Osteocyte (in vitro differentiated cells): ENCODE data around the gene AEBP2. TPM values are rescaled to one million over a fixed set of nuclear protein-coding genes. Genes with fewer than 3 reads are reported as not detected.

Experiments used
- DNase-seq: peaks from one replicate; pipeline ENCODE4 v3.0.0; 2021; ENCODE audit warnings: mixed read lengths; ENCODE audit not compliant: unreplicated experiment; ENCODE audit errors: extremely low spot score
- H3K27ac Mint-ChIP-seq: one replicate; pipeline ENCODE4 v1.8.0; 2021; ENCODE audit warnings: mild to moderate bottlenecking, mixed read lengths; ENCODE audit not compliant: unreplicated experiment
- H3K27me3 Mint-ChIP-seq: one replicate; pipeline ENCODE4 v1.8.0; 2021; ENCODE audit warnings: mixed read lengths; ENCODE audit not compliant: unreplicated experiment
- H3K36me3 Mint-ChIP-seq: one replicate; pipeline ENCODE4 v1.8.0; 2021; ENCODE audit warnings: mixed read lengths; ENCODE audit not compliant: unreplicated experiment
- H3K4me1 Mint-ChIP-seq: one replicate; pipeline ENCODE4 v1.8.0; 2021; ENCODE audit warnings: mixed read lengths; ENCODE audit not compliant: unreplicated experiment
- H3K4me3 Mint-ChIP-seq: one replicate; pipeline ENCODE4 v1.8.0; 2021; ENCODE audit warnings: mild to moderate bottlenecking, moderate library complexity, mixed read lengths; ENCODE audit not compliant: unreplicated experiment
- H3K9me3 Mint-ChIP-seq: one replicate; pipeline ENCODE4 v1.8.0; 2021; ENCODE audit warnings: mixed read lengths; ENCODE audit not compliant: unreplicated experiment
- total RNA-seq: library from RNA; stranded (reverse); gene quantifications from 2 replicates; pipeline ENCODE4 v1.2.1, GENCODE V29; 2021
- TF ChIP-seq, protein P1 (sequence below): fragments of 200-600 bp; sonication (generic); IDR thresholded peaks from 2 replicates; pipeline ENCODE4 v1.5.0; 2021; ENCODE audit warnings: antibody characterized with exemption, mild to moderate bottlenecking, moderate library complexity

Gene AEBP2
- total RNA-seq, 1 donor from 2014 or later: 33.5 TPM

DNA sequence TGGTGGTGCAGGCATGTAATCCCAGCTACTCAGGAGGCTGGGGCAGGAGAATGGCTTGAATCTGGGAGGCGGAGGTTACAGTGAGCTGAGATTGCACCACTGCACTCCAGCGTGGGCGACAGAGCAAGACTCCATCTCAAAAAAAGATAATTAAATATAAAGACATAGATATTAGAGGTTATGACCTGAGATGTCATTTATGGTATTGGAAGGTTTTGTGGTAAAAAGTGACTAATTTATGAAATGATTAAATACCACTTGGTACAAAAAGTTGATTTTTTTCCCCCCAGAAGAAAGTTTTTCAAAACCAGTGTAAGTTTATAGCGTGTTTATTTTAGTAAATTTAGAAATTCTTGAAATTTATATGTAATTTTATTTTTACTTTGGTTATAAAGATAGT is 4.3 kb downstream of the AEBP2 start:
- Mint-ChIP-seq H3K36me3 (peaks cover 8% of the 10 kb centered on the region), H3K27ac (no peak overlapping the region), H3K4me3 (no peak overlapping the region), H3K27me3 (no peaks in the 10 kb centered on the region), H3K4me1 (peaks cover 40% of the 10 kb centered on the region), H3K9me3 (no peaks in the 10 kb centered on the region)
- TF ChIP-seq, protein P1, sequence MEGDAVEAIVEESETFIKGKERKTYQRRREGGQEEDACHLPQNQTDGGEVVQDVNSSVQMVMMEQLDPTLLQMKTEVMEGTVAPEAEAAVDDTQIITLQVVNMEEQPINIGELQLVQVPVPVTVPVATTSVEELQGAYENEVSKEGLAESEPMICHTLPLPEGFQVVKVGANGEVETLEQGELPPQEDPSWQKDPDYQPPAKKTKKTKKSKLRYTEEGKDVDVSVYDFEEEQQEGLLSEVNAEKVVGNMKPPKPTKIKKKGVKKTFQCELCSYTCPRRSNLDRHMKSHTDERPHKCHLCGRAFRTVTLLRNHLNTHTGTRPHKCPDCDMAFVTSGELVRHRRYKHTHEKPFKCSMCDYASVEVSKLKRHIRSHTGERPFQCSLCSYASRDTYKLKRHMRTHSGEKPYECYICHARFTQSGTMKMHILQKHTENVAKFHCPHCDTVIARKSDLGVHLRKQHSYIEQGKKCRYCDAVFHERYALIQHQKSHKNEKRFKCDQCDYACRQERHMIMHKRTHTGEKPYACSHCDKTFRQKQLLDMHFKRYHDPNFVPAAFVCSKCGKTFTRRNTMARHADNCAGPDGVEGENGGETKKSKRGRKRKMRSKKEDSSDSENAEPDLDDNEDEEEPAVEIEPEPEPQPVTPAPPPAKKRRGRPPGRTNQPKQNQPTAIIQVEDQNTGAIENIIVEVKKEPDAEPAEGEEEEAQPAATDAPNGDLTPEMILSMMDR: no peak
- no peak for DNase-seq

DNA sequence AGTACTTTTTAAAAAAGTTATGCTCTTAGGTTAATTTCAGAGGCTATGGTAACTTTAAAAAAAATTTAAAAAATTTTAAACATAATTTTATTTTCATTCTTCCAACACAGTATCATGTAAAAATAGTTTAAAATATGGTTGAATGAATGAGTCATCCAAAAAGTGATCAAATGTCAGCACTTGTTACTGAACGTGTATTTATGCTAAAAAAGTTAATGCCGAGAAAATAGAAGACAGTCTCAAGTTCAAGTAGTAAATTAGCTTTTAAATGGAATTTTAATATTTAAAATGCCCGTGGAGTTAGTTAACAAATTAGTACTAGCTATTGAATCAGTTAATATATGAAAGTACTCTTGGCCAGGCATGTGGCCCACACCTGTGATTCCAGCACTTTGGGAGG is 4.8 kb downstream of the AEBP2 start:
- H3K9me3 Mint-ChIP-seq: no peaks in the 10 kb centered on the region
- DNase-seq: no peak
- H3K36me3 Mint-ChIP-seq: peaks cover 8% of the 10 kb centered on the region
- H3K27ac Mint-ChIP-seq: peak overlapping the region; percentile 15
- H3K27me3 Mint-ChIP-seq: no peaks in the 10 kb centered on the region
- peaks cover 39% of the 10 kb centered on the region for H3K4me1 Mint-ChIP-seq
- H3K4me3 Mint-ChIP-seq: no peak overlapping the region
- TF ChIP-seq, protein P1: no peak

DNA sequence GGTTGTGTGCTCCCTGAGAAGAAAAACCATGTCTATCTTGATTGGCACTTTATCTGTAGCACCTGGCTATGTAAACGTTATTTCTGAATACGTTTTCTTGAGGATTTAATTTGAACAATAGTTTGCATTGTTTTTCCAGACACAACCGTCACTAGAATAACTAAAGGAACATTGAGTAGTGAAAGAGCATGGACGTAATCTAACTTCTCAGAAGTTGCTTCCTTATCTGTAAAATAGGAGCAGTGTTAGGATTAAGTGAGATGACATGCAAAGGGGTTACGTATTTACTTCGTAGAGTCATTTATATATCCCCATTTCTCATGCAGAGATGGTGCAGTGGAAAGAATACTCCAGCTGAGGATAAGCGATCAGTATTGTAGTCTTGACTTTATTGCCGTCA is 8.1 kb downstream of the AEBP2 start:
- no peaks in the 10 kb centered on the region for H3K27me3 Mint-ChIP-seq
- H3K36me3 Mint-ChIP-seq: peaks cover 6% of the 10 kb centered on the region
- H3K4me1 Mint-ChIP-seq: peaks cover 50% of the 10 kb centered on the region
- H3K4me3 Mint-ChIP-seq: no peak overlapping the region
- H3K9me3 Mint-ChIP-seq: no peaks in the 10 kb centered on the region
- DNase-seq: no peak
- TF ChIP-seq, protein P1: no peak
- H3K27ac Mint-ChIP-seq: no peak overlapping the region

DNA sequence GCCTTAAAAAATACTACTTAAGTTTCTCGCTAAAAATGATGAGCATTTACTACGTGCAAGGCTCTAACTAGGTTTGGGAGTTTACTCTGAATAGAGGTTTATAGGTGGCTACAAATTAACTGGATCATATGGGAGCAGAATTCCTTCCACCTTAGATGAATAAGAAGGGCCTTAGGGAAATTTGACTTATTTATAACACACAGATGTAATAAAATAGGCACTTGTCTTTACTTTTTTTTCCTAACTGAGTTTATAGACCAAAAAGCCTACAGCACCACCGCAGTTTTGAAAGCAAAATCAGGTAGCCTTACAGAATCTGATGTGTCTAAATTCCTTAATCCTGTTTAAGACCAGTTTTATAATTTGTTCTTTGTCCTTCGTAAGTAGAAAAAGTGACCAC is 10.5 kb downstream of the AEBP2 start:
- no peaks in the 10 kb centered on the region for H3K27me3 Mint-ChIP-seq
- TF ChIP-seq, protein P1: no peak
- H3K36me3 Mint-ChIP-seq: peaks cover 6% of the 10 kb centered on the region
- H3K4me3 Mint-ChIP-seq: no peak overlapping the region
- H3K9me3 Mint-ChIP-seq: no peaks in the 10 kb centered on the region
- no peak for DNase-seq
- peaks cover 38% of the 10 kb centered on the region for H3K4me1 Mint-ChIP-seq
- no peak overlapping the region for H3K27ac Mint-ChIP-seq

DNA sequence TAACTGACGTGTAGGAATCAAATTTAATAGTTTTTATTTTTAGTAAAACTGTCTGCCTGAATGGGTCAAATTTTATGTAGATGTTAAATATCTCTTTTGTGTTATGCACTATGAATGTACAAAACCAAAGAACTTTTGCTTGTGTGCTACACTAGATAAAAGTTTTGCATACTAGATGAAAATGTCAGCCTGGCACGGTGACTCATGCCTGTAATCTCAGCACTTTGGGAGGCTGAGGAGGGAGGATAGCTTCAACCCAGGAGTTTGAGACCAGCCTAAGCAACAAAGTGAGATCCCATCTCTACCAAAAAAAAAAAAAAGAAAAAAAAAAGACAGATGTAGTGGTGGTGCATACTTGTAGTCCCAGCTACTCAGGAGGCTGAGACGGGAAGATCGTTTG is 11.1 kb downstream of the AEBP2 start:
- Mint-ChIP-seq H3K9me3 (no peaks in the 10 kb centered on the region), H3K4me1 (peaks cover 35% of the 10 kb centered on the region), H3K27me3 (no peaks in the 10 kb centered on the region), H3K27ac (peak overlapping the region; percentile 54), H3K4me3 (no peak overlapping the region), H3K36me3 (peaks cover 6% of the 10 kb centered on the region)
- DNase-seq: no peak
- TF ChIP-seq, protein P1: no peak
